GM10847 (cell line): ENCODE results near the gene C20orf144.

Source experiments
- POLR2A ChIP-seq: IDR thresholded peaks from 2 replicates; pipeline ENCODE4 v1.6.1; 2011; ENCODE audit not compliant: insufficient read length; ENCODE audit errors: extremely low read depth

The C20orf144 gene

DNA sequence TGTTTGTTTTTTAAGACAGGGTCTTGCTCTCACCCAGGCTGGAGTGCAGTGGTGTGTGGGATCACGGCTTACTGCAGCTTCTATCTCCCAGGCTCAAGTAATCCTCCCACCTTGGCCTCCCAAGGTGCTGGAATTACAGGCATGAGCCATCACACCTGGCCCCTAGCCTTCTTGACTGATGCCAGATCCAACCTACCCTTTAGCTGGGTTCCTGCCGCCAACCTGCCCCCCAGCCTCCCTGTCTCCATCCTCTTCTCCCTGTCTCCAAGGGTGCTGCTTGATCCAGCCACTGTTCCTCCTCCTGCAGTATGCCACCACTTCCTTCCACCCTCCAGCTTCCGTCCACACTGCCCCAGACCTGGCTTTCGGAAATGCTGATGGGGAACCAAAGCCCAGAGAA, 3.2 kb upstream of the C20orf144 start:
- no peak for TF ChIP-seq POLR2A

- no peak for TF ChIP-seq POLR2A
Measured at GRCh38 chr20:33659341-33660034, 2.6 kb upstream of the C20orf144 start.

DNA sequence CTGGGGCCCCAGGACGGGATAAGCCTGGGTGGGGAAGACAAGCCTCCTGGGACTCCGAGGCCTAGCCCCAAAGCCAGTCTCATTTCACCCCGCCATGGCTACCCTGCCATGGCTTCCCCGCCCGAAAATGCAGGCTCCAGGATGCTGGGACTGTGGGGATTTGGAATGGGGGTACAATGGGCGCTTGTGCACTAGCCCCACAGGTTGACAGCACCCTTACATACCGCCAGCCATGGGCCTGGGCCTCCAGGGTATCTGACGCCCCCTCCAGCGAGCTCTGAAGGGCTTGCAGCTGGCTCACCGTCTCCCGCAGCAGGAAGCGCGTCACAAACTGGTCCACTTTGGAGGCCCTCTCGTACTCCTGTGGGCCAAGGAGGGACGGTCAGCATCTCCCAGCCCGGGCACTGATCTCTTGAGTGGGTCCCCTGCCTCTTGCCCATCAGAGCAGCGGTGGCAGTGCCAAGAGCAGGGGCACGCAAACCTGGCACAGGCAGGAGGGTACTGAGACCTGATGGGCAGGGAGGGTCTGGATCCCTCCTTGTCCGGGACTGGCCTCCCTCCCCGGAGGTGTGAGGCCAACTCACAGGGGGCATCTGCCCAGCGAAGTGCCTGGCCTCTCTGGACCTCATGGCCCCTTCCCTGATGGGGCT, 2.0 kb upstream of the C20orf144 start:
- no peak for TF ChIP-seq POLR2A

GRCh38 chr20:33660685-33661058, 1.5 kb upstream of the C20orf144 start:
- TF ChIP-seq POLR2A: no peak

DNA sequence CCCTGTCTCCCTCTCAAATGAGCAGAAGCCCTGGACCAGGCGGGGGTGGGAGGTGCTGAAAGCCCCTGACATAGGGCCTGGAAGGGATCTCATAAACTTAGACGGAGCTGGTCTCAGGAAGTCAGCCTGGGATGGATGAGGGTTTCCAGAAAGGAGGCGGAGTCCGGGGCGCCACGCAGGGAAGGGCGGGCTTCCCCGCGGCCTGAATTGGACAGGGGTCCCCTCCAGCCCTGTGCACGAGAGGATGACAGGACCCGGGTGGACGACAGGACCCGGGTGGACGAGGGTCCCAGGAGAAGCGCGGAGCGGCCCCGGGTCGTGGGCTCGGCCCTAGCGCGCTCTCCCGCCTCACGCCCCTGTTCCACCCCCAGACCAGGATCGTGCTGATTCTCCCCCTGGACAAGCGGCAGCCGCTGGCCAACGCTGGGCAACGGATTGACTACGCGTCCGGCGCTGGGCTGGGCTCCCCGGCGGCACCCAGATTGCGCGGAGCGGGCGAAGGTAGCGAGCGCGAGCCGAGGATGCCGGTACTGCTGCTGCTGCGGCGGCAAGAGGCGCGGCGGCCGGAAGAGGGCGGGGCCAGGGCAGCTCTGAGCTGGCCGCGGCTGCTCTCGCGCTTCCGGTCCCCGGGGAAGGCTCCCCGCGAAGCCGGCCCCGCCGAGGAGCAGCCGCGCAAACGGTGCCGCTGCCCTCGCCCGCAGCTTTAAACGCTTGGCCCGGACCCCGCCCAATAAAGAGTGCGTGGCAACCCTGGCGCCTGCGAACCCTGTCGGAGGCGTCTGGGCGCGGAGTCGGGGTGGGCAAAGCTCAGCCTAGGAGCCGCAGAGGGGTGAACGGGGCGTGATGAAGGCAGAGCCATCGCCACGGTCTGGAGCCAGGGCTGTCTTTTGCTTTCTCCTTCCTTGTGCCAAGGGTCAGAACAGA, 1.3 kb downstream of the C20orf144 start:
- peak; percentile 89 for TF ChIP-seq POLR2A

GRCh38 chr20:33664085-33664761, 2.1 kb downstream of the C20orf144 start:
- no peak for TF ChIP-seq POLR2A

- TF ChIP-seq POLR2A: no peak
Measured at GRCh38 chr20:33664762-33665144, 2.6 kb downstream of the C20orf144 start.

GRCh38 chr20:33666293-33667244, 4.4 kb downstream of the C20orf144 start, which contains the start of gene ACTL10:
Gene ACTL10 (plus strand): TSS chr20:33666943. CDS start chr20:33667498, 555 bp downstream.
- peak; percentile 70 for TF ChIP-seq POLR2A

DNA sequence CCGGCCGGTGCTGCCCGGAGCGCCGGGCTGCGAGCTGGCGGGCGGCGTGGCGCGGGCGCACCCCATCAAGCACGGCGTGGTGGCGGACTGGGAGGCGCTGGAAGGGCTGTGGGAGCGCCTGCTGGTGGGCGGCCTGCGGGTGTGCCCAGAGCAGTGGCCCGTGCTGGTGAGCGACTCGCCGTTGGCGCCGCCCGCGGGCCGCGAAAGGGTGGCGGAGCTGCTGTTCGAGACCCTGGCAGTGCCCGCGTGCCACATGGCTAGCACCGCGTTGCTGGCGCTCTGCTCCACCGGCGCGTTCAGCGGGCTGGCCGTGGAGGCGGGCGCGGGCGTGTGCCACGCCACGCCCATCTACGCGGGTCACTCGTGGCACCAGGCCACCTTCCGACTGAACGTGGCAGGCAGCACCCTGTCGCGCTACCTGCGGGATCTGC, 5.1 kb downstream of the C20orf144 start:
- no peak for TF ChIP-seq POLR2A

- peak; percentile 27 for TF ChIP-seq POLR2A
Measured at GRCh38 chr20:33667676-33668465, 5.7 kb downstream of the C20orf144 start.

DNA sequence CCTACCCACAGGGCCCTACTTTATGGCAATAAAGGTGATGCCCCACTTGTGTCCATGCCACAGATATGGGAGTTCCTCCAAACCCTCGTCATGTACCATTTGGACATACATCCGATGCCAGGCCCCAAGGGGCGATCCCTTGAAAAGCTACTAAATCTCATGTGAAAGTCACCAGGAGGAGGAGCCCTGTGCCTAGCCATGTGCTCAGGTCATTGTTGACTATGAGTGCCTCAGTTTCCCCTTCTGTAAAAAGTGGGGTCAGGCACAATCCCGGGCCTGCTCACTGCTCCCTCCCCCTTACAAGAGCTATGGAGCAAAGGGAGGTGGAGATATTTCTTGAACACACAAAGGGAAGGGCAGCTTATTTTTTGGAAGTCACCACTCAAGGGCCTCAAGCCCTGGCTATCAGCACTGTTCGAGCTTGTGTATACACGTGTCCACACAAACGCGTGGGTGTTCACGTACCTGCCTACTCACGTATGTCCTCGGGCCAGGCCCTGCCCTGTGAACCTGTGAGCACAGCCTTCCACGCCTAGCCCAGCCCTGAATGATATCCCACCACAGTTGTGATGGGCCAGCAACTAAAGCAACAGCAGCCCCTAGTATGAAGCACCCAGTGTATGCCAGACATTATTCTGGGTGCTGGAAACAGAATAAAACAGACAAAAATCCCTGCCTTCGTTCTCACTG, 6.5 kb downstream of the C20orf144 start:
- TF ChIP-seq POLR2A: no peak

GRCh38 chr20:33669224-33669623, 7.1 kb downstream of the C20orf144 start:
- no peak for TF ChIP-seq POLR2A
